H1 (cell line): ENCODE data around the gene GABRA6. TPM values are rescaled to one million over a fixed set of nuclear protein-coding genes. Genes with fewer than 3 reads are reported as not detected.

Experiments used
- CTCF ChIA-PET: fragments of 300-600 bp; sonication (Branson Sonifier 250); formaldehyde crosslinking; loops from one replicate; lab custom pipeline; 2021; ENCODE audit not compliant: partially characterized antibody; lab: Charles Lee
- POLR2A ChIA-PET: fragments of 300-600 bp; sonication (Branson Sonifier 250); formaldehyde crosslinking; loops from one replicate; lab custom pipeline; 2021; ENCODE audit warnings: inconsistent platforms; ENCODE audit not compliant: partially characterized antibody; lab: Charles Lee
- DNase-seq, 2 experiments: peaks; one replicate each; pipeline versions ENCODE4 v3.0.0 to v3.0.0-alpha.2; 2010 to 2022; ENCODE audit warnings: low spot score in 2 of 2, low read depth in 1 of 2, mixed read lengths in 1 of 2
- FAIRE-seq: peaks from 2 replicates; lab custom pipeline; 2011; peaks lifted over from hg19 to GRCh38; lab: Jason Lieb, UNC
- H2AFZ ChIP-seq: 2 replicates; pipeline ENCODE4 v1.8.1; 2012; ENCODE audit warnings: low read length, inconsistent platforms
- H2AK5ac ChIP-seq: 2 replicates; pipeline ENCODE4 v1.6.1; 2013; ENCODE audit warnings: low read depth, low read length
- H2BK120ac ChIP-seq: replicated peaks from 2 replicates; pipeline ENCODE3; 2013; ENCODE audit warnings: low read depth, low read length, inconsistent platforms
- H2BK12ac ChIP-seq: 2 replicates; pipeline ENCODE4 v1.6.1; 2013; ENCODE audit warnings: low read depth, low read length
- H2BK15ac ChIP-seq: 2 replicates; pipeline ENCODE4 v1.6.1; 2013; ENCODE audit warnings: low read length
- H2BK20ac ChIP-seq: 2 replicates; pipeline ENCODE4 v1.6.1; 2013; ENCODE audit warnings: low read length
- H2BK5ac ChIP-seq: 2 replicates; pipeline ENCODE4 v1.6.1; 2013; ENCODE audit warnings: low read depth, low read length
- H3K14ac ChIP-seq: 2 replicates; pipeline ENCODE4 v1.6.1; 2013; ENCODE audit warnings: inconsistent platforms; ENCODE audit not compliant: insufficient read length
- H3K18ac ChIP-seq: 2 replicates; pipeline ENCODE4 v1.6.1; 2013; ENCODE audit warnings: low read length; ENCODE audit errors: extremely low read depth
- H3K23ac ChIP-seq: 2 replicates; pipeline ENCODE4 v1.6.1; 2013; ENCODE audit warnings: inconsistent platforms; ENCODE audit not compliant: insufficient read length
- H3K23me2 ChIP-seq: 2 replicates; pipeline ENCODE4 v1.6.1; 2013; ENCODE audit warnings: low read depth, low read length
- H3K27ac ChIP-seq: 2 replicates; pipeline ENCODE4 v1.6.1; 2011; ENCODE audit warnings: low read depth, low read length, inconsistent platforms
- H3K27me3 ChIP-seq, 4 experiments: replicated peaks in 1 of 4; 1 replicate in 1 of 4; 2 replicates in 3 of 4; pipeline versions ENCODE4 v1.6.1 to v1.8.1; 2011 to 2013; ENCODE audit warnings: low read length in 3 of 4, mild to moderate bottlenecking in 3 of 4, inconsistent platforms in 2 of 4, mixed read lengths in 2 of 4, moderate library complexity in 1 of 4; ENCODE audit not compliant: control insufficient read depth in 3 of 4, insufficient read depth in 3 of 4; ENCODE audit errors: extremely low read depth in 1 of 4
- H3K36me3 ChIP-seq, 4 experiments: 2 replicates each; pipeline versions ENCODE4 v1.6.1 to v1.8.1; 2011 to 2013; ENCODE audit warnings: mild to moderate bottlenecking in 4 of 4, low read length in 3 of 4, moderate library complexity in 2 of 4, control low read depth in 1 of 4, inconsistent platforms in 1 of 4; ENCODE audit not compliant: insufficient read depth in 4 of 4, control insufficient read depth in 2 of 4
- H3K4ac ChIP-seq: replicated peaks from 2 replicates; pipeline ENCODE3; 2013; ENCODE audit warnings: low read length, low read depth, mixed read lengths, inconsistent platforms; ENCODE audit not compliant: insufficient read length
- H3K4me1 ChIP-seq, 4 experiments: replicated peaks in 1 of 4; 1 replicate in 1 of 4; 2 replicates in 3 of 4; pipeline versions ENCODE4 v1.6.1 to v1.8.1; 2011 to 2013; ENCODE audit warnings: low read length in 3 of 4, inconsistent platforms in 2 of 4, mixed read lengths in 1 of 4; ENCODE audit not compliant: insufficient read depth in 4 of 4, control insufficient read depth in 3 of 4
- H3K4me2 ChIP-seq, 2 experiments: 2 replicates each; pipeline versions ENCODE4 v1.6.1 to v1.8.1; 2011 to 2013; ENCODE audit warnings: low read depth in 2 of 2, low read length in 2 of 2, control low read depth in 1 of 2, inconsistent platforms in 1 of 2, mild to moderate bottlenecking in 1 of 2; ENCODE audit not compliant: insufficient read depth in 1 of 2
- H3K4me3 ChIP-seq, 4 experiments: fragments of 200-600, 300-600 bp in 1 of 4; sonication (generic), shearing (Covaris generic), sonication (Bioruptor Twin) in 1 of 4; 2 replicates each; pipeline versions ENCODE4 v1.5.1 to v1.8.1; 2011 to 2016; ENCODE audit warnings: low read length in 4 of 4, low read depth in 3 of 4, control low read depth in 2 of 4, inconsistent platforms in 2 of 4, mild to moderate bottlenecking in 2 of 4, mixed read lengths in 1 of 4, moderate library complexity in 1 of 4; ENCODE audit not compliant: insufficient read depth in 2 of 4; ENCODE audit errors: extremely low read depth in 1 of 4
- H3K56ac ChIP-seq: replicated peaks from 2 replicates; pipeline ENCODE3; 2013; ENCODE audit warnings: low read depth, mild to moderate bottlenecking, mixed read lengths, low read length, inconsistent platforms; ENCODE audit not compliant: insufficient read length
- H3K79me1 ChIP-seq: 2 replicates; pipeline ENCODE4 v1.6.1; 2013; ENCODE audit warnings: low read depth, low read length, control low read depth
- H3K79me2 ChIP-seq, 2 experiments: 2 replicates each; pipeline versions ENCODE4 v1.6.1 to v1.8.1; 2012 to 2013; ENCODE audit warnings: low read length in 2 of 2, mild to moderate bottlenecking in 2 of 2, inconsistent platforms in 1 of 2; ENCODE audit not compliant: insufficient read depth in 2 of 2, control insufficient read depth in 1 of 2
- H3K9ac ChIP-seq, 4 experiments: replicated peaks in 1 of 4; 1 replicate in 1 of 4; 2 replicates in 3 of 4; pipeline versions ENCODE4 v1.6.1 to v1.8.1; 2011 to 2013; ENCODE audit warnings: low read depth in 3 of 4, low read length in 3 of 4, control low read depth in 2 of 4, mild to moderate bottlenecking in 2 of 4, moderate library complexity in 2 of 4, inconsistent platforms in 1 of 4; ENCODE audit errors: extremely low read depth in 1 of 4
- H3K9me3 ChIP-seq, 2 experiments: 2 replicates each; pipeline versions ENCODE4 v1.6.1 to v1.8.1; 2012 to 2013; ENCODE audit warnings: mild to moderate bottlenecking in 2 of 2, moderate library complexity in 2 of 2, control low read depth in 1 of 2, inconsistent platforms in 1 of 2, low read depth in 1 of 2, low read length in 1 of 2, mixed read lengths in 1 of 2; ENCODE audit not compliant: insufficient read depth in 2 of 2
- H4K20me1 ChIP-seq, 2 experiments: replicated peaks in 1 of 2; 2 replicates each; pipeline versions ENCODE3 to v1.8.1; 2011 to 2013; ENCODE audit warnings: inconsistent platforms in 2 of 2, low read length in 2 of 2, mild to moderate bottlenecking in 1 of 2; ENCODE audit not compliant: insufficient read depth in 2 of 2, control insufficient read depth in 1 of 2
- H4K5ac ChIP-seq: 2 replicates; pipeline ENCODE4 v1.6.1; 2013; ENCODE audit warnings: low read length, low read depth, mixed read lengths, inconsistent platforms; ENCODE audit not compliant: insufficient read length
- H4K8ac ChIP-seq: 2 replicates; pipeline ENCODE4 v1.8.0; 2013; ENCODE audit warnings: mild to moderate bottlenecking, moderate library complexity, low read length, inconsistent platforms; ENCODE audit not compliant: insufficient read depth; ENCODE audit errors: extremely low read depth
- H4K91ac ChIP-seq: replicated peaks from 2 replicates; pipeline ENCODE3; 2013; ENCODE audit warnings: low read length, mixed read lengths, inconsistent platforms; ENCODE audit not compliant: insufficient read length
- HDAC6 ChIP-seq: IDR thresholded peaks from one replicate; pipeline ENCODE4 v1.7.1; 2012; ENCODE audit warnings: low read depth, mild to moderate bottlenecking, inconsistent platforms, low read length, moderate library complexity
- NANOG ChIP-seq: IDR thresholded peaks from 2 replicates; pipeline ENCODE4 v1.6.1; 2011; ENCODE audit warnings: low read length, low read depth, mild to moderate bottlenecking, inconsistent platforms; ENCODE audit not compliant: insufficient read depth, poor library complexity, severe bottlenecking
- PHF8 ChIP-seq: fragments of 200-600 bp; sonication (generic); conservative IDR thresholded peaks from 2 replicates; pipeline ENCODE4 v1.7.1; 2012; ENCODE audit warnings: low read depth, mild to moderate bottlenecking, inconsistent platforms, low read length, moderate library complexity
- RFX5 ChIP-seq: IDR thresholded peaks from 2 replicates; pipeline ENCODE4 v1.6.1; 2011; ENCODE audit warnings: low read depth, low read length, improper control_type of control experiment, borderline replicate concordance
- SIN3A ChIP-seq, 2 experiments: IDR thresholded peaks in 1 of 2; conservative IDR thresholded peaks in 1 of 2; 2 replicates each; pipeline ENCODE4 v1.6.1; 2011 to 2012; ENCODE audit warnings: low read length in 2 of 2, improper control_type of control experiment in 1 of 2, low read depth in 1 of 2, mild to moderate bottlenecking in 1 of 2
- WGBS, 2 experiments: shearing (Covaris generic) in 1 of 2; methylation state at CpG; one replicate each; pipeline versions ENCODE4 v1.1.6 to v1.1.7; 2013 to 2015; ENCODE audit warnings: low lambda C conversion rate in 2 of 2, mixed read lengths in 2 of 2, inconsistent platforms in 1 of 2, low coverage in 1 of 2, missing lambda C conversion rate in 1 of 2; ENCODE audit not compliant: insufficient replicate concordance in 2 of 2, insufficient coverage in 1 of 2, insufficient read length in 1 of 2; ENCODE audit errors: extremely low coverage in 1 of 2, missing lambda C conversion rate in 1 of 2; 5-methylcytosine and 5-hydroxymethylcytosine counted together
- polyA plus RNA-seq, 7 experiments: library from polyadenylated mRNA; depleted of rRNA in 3 of 7; stranded (reverse) in 5 of 7; unstranded in 2 of 7; fragments of >200 nt in 5 of 7; fragments of 200-250 nt in 2 of 7; gene quantifications; 1 replicate in 5 of 7; 2 replicates in 1 of 7; 4 replicates in 1 of 7; pipeline versions ENCODE4 v1.2.1 to v1.2.3, GENCODE V29; 2011 to 2013; ENCODE audit warnings: missing spikeins in 2 of 7, mixed read lengths in 2 of 7
- total RNA-seq: library from RNA; stranded (reverse); fragmentation: NEBNext Ultra II Directional; extraction: Animal tissue kit (Norgen Biotek cat#: 25700); gene quantifications from 2 replicates; pipeline ENCODE4 v1.2.1, GENCODE V29; 2021

The GABRA6 gene
- total and polyA plus RNA-seq, 2 of the 8 experiments (the other 6 are each of a cell fraction or from before 2014, with no cell fraction given), result not detected

- Histone ChIP-seq H3K27me3 (no peaks in the 10 kb centered on the region), H3K4me1 (no peaks in the 10 kb centered on the region), H3K4me3 (no peak overlapping the region), H2BK120ac (no peak overlapping the region), H2BK15ac (no peak overlapping the region), H2AFZ (no peak overlapping the region), H4K20me1 (no peaks in the 10 kb centered on the region), H3K36me3 (no peaks in the 10 kb centered on the region), H4K8ac (no peak overlapping the region), H2BK20ac (no peak overlapping the region), H3K4ac (no peak overlapping the region), H3K9me3 (no peaks in the 10 kb centered on the region), H3K23ac (no peak overlapping the region), H3K14ac (no peak overlapping the region), H2BK12ac (no peak overlapping the region), H2AK5ac (no peak overlapping the region), H3K27ac (no peak overlapping the region), H4K5ac (no peak overlapping the region), H3K4me2 (no peak overlapping the region), H3K79me1 (no peaks in the 10 kb centered on the region), H3K9ac (no peak overlapping the region), H3K56ac (no peak overlapping the region), H3K23me2 (no peaks in the 10 kb centered on the region), H3K18ac (no peak overlapping the region), H4K91ac (no peak overlapping the region), H2BK5ac (no peak overlapping the region), H3K79me2 (no peaks in the 10 kb centered on the region)
- ChIA-PET POLR2A (no interaction called here), CTCF (interaction anchor here (1.5 to 1.6 kb wide), 2 partner anchors 10 to 11 kb away, joined by 3 to 4 read pairs; no protein-coding TSS in a partner anchor)
- no peak for FAIRE-seq
- WGBS, 2 experiments, result 98% methylated on average over 2 of the region's 2 CpGs; no CpG with 5 or more reads in 1 of the 2 experiments
- TF ChIP-seq NANOG (no peak), PHF8 (no peak), RFX5 (no peak), HDAC6 (no peak), SIN3A (conservative IDR thresholded peaks at IDR 0.05 in 1 of 2, IDR thresholded peaks at IDR 0.05 in 1 of 2; ENCODE audit: low read depth in 1 of 2, low read length in 2 of 2) (no peak)
- DNase-seq, result no peak
Measured at GRCh38 chr5:161687316-161687715, 1.8 kb downstream of the GABRA6 start.
